MCF 10A (cell line): ENCODE results near the gene PRRT1. TPM values are rescaled to one million over a fixed set of nuclear protein-coding genes. Genes with fewer than 3 reads are reported as not detected.
A peak's percentile ranks its signal among the peaks of the same experiment; 100 is the strongest.

Source experiments
- Bru-seq: library from RNA; stranded (reverse); fragments of 400-500 nt; gene quantifications from one replicate; lab custom pipeline; 2021; lab: Mats Ljungman, UMichigan
- BruChase-seq, 2 experiments: library from RNA; stranded (reverse); fragments of 400-500 nt; gene quantifications; one replicate each; lab custom pipeline; 2021; lab: Mats Ljungman, UMichigan
- BruUV-seq: library from RNA; stranded (reverse); fragments of 400-500 nt; replicated peaks from 2 replicates; lab custom pipeline; 2021; lab: Mats Ljungman, UMichigan
- CTCF ChIA-PET: fragments of 300-600 bp; sonication (Branson Sonifier 250); formaldehyde crosslinking; extraction: SDS; loops from one replicate; lab custom pipeline; 2021; ENCODE audit warnings: antibody characterized with exemption, inconsistent platforms; lab: Yijun Ruan, JAX
- POLR2A ChIA-PET: fragments of 300-600, 350-650 bp; sonication (Branson Sonifier 250); formaldehyde crosslinking; extraction: SDS; loops from one replicate; lab custom pipeline; 2020; ENCODE audit warnings: antibody characterized with exemption, inconsistent platforms; lab: Yijun Ruan, JAX
- DNase-seq: peaks from one replicate; pipeline ENCODE4 v3.0.0-alpha.2; 2018; ENCODE audit not compliant: unreplicated experiment
- H3K27ac Mint-ChIP-seq: one replicate; pipeline ENCODE4 v1.8.0; 2022; ENCODE audit warnings: mild to moderate bottlenecking, low read depth, mixed read lengths; ENCODE audit not compliant: unreplicated experiment
- H3K27me3 Mint-ChIP-seq: one replicate; pipeline ENCODE4 v1.8.0; 2022; ENCODE audit warnings: mixed read lengths; ENCODE audit not compliant: insufficient read depth, unreplicated experiment
- H3K36me3 Mint-ChIP-seq: one replicate; pipeline ENCODE4 v1.8.0; 2022; ENCODE audit warnings: mild to moderate bottlenecking, moderate library complexity, mixed read lengths; ENCODE audit not compliant: insufficient read depth, unreplicated experiment
- H3K4me1 Mint-ChIP-seq: one replicate; pipeline ENCODE4 v1.8.0; 2022; ENCODE audit warnings: mixed read lengths; ENCODE audit not compliant: insufficient read depth, unreplicated experiment
- H3K4me3 Mint-ChIP-seq: one replicate; pipeline ENCODE4 v1.8.0; 2022; ENCODE audit warnings: mild to moderate bottlenecking, moderate library complexity, mixed read lengths; ENCODE audit not compliant: unreplicated experiment
- H3K9me3 Mint-ChIP-seq: one replicate; pipeline ENCODE4 v1.8.0; 2022; ENCODE audit warnings: mixed read lengths; ENCODE audit not compliant: unreplicated experiment
- intact Hi-C: fragments of 100-400 bp; cut with micrococcal nuclease; formaldehyde crosslinking; loops from 2 replicates; pipeline ENCODE4 v1.14.1; 2022
- long read RNA-seq: library from polyadenylated mRNA; stranded (forward); transcript quantifications from one replicate; pipeline ENCODE4 v2.0.0, GENCODE V29; 2022
- total RNA-seq: library from RNA; stranded (reverse); gene quantifications from 2 replicates; pipeline ENCODE4 v1.2.3, GENCODE V29; 2022
- TF ChIP-seq, protein P1 (sequence below): fragments of 200-600 bp; IDR thresholded peaks from one replicate; pipeline ENCODE4 v1.8.0; 2022; ENCODE audit warnings: antibody characterized with exemption, mild to moderate bottlenecking; ENCODE audit not compliant: unreplicated experiment

Gene PRRT1
- total RNA-seq (0.17 and 0.19 TPM in 2 replicates), Bru-seq, nascent RNA (percentile 25 among the genes with signal in this experiment), BruChase-seq, experiment 1, labeled RNA remaining after a 6-hour chase (percentile 25 among the genes with signal in this experiment), BruChase-seq, experiment 2, labeled RNA remaining after a 2-hour chase (percentile 23 among the genes with signal in this experiment)
- long read RNA-seq = 0 reads

DNA sequence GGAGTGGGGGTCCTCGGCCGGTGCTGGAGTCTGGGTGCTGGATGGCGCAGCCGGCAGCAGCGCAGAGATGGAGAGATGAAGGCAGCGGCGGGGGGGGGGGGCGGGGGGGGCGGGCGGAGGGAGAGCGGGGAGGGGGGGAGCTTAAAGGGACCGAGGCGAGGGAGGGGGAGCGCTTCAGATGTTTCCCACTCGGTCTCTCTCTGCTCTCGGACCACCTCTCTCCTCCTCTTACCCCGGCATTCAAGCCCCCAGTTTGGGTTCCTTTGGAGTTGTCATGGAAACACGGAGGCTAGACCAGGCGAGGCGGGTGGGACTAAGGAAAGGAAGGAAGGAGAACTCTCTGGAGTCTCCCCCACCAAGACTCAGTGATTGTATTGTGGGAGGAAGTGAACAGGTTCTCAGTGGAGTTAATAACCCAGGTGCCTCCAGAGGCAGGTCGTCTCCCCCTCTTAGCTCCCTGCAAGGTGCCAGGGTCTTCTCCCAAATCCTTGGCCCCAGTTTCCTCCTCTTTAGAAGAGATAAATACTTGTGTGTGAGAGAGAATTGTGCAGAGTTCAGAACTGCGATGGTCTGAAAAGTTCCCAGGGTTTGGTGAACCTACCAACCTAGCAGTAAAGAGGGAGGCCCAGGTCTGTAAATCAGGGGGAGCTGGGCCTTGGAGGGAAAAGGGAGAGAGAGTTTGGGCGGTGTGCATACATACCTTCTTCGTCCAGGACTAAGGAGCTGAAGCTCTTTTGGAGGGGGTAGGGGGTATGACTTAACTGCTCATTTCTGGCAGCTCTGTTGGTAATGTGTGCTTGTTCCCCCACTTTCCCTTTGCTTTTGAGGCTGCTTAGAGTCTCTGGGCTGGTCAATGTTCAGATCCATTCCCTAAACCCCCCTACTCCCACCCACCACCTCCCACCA lies at the start of gene PRRT1:
TSS of gene PRRT1 (minus strand) at position 77 of the 906 bp plus-strand sequence. CDS start 112 bp downstream, outside the sequence.
- intact Hi-C loops = loop anchor here (10.0 kb wide), 1 partner anchor 177 kb away; the partner anchor contains the start of gene DXO
- no peak for DNase-seq
- Mint-ChIP-seq H3K4me1 (peaks cover 18% of the 10 kb centered on the region), H3K27me3 (no peaks in the 10 kb centered on the region), H3K36me3 (peaks cover 10% of the 10 kb centered on the region), H3K4me3 (no peak within 1 kb of the TSS), H3K27ac (no peak within 1 kb of the TSS), H3K9me3 (no peaks in the 10 kb centered on the region)
- TF ChIP-seq, protein P1, sequence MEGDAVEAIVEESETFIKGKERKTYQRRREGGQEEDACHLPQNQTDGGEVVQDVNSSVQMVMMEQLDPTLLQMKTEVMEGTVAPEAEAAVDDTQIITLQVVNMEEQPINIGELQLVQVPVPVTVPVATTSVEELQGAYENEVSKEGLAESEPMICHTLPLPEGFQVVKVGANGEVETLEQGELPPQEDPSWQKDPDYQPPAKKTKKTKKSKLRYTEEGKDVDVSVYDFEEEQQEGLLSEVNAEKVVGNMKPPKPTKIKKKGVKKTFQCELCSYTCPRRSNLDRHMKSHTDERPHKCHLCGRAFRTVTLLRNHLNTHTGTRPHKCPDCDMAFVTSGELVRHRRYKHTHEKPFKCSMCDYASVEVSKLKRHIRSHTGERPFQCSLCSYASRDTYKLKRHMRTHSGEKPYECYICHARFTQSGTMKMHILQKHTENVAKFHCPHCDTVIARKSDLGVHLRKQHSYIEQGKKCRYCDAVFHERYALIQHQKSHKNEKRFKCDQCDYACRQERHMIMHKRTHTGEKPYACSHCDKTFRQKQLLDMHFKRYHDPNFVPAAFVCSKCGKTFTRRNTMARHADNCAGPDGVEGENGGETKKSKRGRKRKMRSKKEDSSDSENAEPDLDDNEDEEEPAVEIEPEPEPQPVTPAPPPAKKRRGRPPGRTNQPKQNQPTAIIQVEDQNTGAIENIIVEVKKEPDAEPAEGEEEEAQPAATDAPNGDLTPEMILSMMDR = no peak
- no TSS peak for BruUV-seq
- POLR2A ChIA-PET = interaction anchor here (0.6 kb wide), 1 partner anchor 36 kb away, joined by 9 read pairs; no protein-coding TSS in a partner anchor
- CTCF ChIA-PET = interaction anchor here (0.6 to 1.1 kb wide), 2 partner anchors 9 to 35 kb away, joined by 3 to 4 read pairs; no protein-coding TSS in a partner anchor

DNA sequence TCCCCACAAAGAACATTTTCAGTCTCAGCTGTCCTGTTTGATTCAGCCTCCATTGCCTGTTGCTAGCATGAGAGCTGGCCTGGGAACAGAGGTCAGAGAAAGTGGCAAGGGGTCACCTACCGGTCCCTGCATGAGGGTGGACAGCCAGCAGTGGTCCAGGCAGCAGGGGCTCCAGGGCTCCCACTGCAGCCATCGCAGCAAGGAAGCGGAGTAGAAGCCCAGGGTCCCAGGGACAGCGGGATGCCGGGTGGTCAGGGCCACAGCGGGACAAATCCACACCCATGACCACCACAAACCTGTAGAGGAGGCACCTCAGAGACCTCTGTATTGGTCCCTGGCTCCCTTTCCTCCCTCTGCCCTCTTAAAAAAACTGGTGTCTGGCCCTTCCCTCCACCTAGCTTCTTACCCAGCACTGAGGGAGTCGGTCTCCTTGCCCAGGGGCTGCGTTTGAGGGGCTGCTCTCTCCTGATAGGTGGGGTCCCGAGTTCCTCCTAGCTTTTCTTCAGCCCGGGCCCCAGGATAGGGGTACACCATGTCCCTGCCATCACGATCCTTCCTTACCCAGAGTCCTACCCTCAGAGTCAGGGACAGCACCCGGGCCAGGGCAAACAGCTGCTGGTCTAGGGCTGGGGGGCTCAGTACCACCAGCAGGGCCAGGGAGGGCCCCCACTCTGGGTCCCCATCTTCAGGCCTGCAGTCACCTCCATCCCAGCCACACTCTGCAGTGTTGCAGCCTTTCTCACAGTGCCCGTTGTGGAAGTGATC lies 49.2 kb upstream of the PRRT1 start:
- TF ChIP-seq, protein P1 = no peak
- peaks cover 24% of the 10 kb centered on the region for H3K27me3 Mint-ChIP-seq
- no peak overlapping the region for H3K4me3 Mint-ChIP-seq
- intact Hi-C loops = no loop called here
- H3K9me3 Mint-ChIP-seq = no peaks in the 10 kb centered on the region
- ChIA-PET POLR2A (no interaction called here), CTCF (no interaction called here)
- no peaks in the 10 kb centered on the region for H3K4me1 Mint-ChIP-seq
- no TSS peak for BruUV-seq
- H3K27ac Mint-ChIP-seq = no peak overlapping the region
- H3K36me3 Mint-ChIP-seq = peaks cover 6% of the 10 kb centered on the region
- no peak for DNase-seq

DNA sequence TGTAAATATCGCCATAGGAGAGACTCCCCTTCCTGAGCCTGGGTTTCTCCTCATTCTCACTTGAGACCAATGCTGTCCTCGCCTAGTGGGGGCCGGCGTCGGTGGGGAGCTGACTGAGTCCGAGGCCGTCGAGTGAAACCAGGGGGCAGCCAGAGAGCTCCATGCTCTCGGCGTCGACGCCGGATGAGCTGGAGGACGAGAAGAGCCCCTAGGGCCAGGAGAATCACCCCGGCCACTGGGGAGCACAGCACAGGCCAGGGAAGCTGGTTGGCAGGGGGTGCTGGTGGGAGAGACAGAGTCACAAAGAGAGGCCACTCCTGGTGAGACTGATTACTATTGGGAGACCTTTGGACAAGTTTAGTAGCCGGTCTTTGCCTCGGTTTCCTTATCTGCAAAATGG lies 47.1 kb upstream of the PRRT1 start:
- peaks cover 8% of the 10 kb centered on the region for H3K4me1 Mint-ChIP-seq
- H3K4me3 Mint-ChIP-seq = no peak overlapping the region
- no peak overlapping the region for H3K27ac Mint-ChIP-seq
- BruUV-seq = no TSS peak
- no peaks in the 10 kb centered on the region for H3K36me3 Mint-ChIP-seq
- POLR2A ChIA-PET = interaction anchor here (1.3 kb wide), 1 partner anchor 21 kb away, joined by 4 read pairs; no protein-coding TSS in a partner anchor
- intact Hi-C loops = no loop called here
- TF ChIP-seq, protein P1 = no peak
- no peak for DNase-seq
- peaks cover 9% of the 10 kb centered on the region for H3K27me3 Mint-ChIP-seq
- CTCF ChIA-PET = no interaction called here
- no peaks in the 10 kb centered on the region for H3K9me3 Mint-ChIP-seq
